GM18511 (cell line): ENCODE results near the gene ITGB7.

Source experiments
- ATAC-seq: cut with Tn5 transposase; IDR thresholded peaks from one replicate; pipeline ENCODE4 v1.9.1; 2021; ENCODE audit warnings: mild to moderate bottlenecking, moderate library complexity; ENCODE audit not compliant: unreplicated experiment

ITGB7 gene

DNA sequence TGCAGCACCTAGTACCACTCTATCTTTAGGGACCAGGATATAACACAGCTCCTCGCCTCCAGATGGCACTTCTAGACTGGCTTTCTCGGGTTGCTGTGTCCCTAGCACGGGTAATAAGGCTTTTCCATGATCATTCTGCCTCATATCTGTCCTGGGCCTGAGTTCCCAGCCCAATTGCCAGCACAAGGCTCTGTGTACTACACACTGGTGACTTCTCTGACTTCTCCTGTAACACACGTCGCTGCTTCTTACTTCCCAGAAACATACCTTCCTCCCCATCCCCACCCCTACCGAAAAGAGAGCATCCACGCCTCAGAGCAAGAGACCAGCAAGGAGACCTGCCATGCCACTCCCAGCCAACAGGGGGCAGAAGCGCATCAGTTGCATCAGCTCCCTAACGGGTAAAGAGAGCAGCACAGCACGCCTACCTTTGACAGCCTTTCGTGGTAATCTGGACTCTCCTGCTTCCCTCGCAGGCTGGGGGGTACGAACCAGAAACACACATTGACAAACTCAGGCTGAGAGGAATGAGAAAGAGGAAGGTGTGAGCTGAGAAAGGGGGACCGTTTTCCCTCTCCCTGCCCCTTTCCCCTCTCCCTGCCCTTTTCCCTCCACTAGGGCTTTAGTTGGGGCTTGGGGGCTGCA, 47.7 kb downstream of the ITGB7 start:
- peak; percentile 75 for ATAC-seq

DNA sequence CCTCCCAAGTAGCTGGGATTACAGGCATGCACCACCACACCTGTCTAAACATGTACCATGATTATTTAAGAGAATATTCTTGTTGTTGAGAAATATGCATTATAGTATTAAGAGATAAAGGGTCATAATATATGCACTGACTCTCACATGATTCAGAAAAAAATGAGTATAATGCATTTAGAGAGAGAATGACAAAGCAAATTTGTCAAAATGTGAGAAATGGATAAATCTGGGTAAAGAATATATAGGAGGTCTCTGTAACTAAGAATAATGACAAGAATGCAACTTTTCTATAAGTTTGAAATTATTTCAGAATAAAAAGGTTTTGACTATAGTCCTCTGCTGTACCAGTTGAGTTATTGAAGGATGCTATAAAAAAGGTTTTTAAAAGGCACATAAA, 54.7 kb downstream of the ITGB7 start:
- ATAC-seq: no peak

DNA sequence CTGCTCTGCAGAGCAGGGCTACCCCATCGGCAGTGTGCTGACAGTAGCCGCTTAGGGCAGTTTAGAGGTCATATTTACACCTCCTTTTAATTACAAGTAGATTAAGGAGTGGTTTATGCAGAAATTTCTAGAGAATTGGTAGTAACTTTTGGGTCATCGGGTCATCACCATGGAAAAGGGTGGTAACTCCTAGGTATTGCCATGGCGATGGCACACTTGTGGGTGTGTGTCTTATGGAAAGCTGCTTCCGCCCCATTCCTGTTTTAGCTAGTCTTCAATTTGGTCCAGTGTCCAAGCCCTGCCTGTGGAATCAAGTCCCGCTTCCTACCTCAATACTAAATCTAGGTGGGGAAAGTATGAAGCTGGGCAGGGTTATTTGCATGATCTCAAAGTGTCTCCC, 56.0 kb downstream of the ITGB7 start:
- ATAC-seq: no peak

- ATAC-seq: no peak
These were observed 59.4 kb downstream of the ITGB7 start for GRCh38 chr12:53147653-53148052.

DNA sequence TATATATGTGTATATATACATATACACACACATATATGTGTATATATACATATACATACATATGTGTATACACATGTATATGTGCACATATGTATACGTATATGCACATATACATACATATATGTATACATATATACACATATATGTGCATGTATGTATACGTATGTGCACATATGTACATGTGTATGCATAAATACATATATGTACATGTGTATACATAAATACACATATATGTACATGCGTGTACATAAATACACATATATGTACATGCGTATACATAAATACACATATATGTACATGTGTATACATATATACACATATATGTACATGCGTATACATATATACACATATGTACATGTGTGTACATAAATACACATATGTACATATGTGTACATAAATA, 59.9 kb downstream of the ITGB7 start:
- no peak for ATAC-seq

- ATAC-seq: no peak
These were observed 61.4 kb downstream of the ITGB7 start for GRCh38 chr12:53145383-53146260.

- no peak for ATAC-seq
These were observed 63.7 kb downstream of the ITGB7 start for GRCh38 chr12:53143355-53143754.
